ENCODE measurements around the gene TCF3.

The TCF3 gene

DNA sequence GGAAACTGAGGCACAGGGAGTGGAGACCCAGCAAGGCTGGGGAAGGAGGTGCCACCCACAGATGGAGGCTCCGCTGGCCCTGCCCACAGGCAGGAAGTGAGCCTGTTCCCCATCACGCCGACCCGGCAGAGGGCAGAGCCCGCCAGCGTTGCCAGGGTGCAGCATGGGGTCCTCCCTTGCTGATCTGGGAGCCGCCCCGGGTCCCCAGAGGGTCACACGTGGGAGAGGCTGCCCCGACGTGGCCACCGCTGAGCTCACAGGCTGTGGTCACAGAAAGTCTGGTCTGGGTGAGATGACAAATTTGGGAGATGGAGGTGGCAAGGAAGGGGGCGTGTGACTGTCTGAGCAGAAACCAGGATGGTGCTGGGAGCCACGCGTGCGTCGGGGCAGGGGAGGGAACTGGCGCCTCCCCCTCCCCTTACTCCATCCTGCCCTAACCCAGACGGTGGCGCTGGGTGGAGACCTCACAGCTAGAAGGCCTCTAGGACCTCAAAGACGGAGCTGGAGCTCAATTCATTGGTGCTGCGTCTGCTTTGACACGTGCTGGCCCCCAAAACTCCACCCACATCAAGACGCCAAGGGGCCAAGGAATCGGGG lies 92.0 kb downstream of the TCF3 start:
- DNase-seq (ENCODE audit: low spot score) = no peak
